GM21528 (cell line): Measurements from ENCODE around the gene AGER.
"Not testable (repeated sequence)": the region's sequence is repeated elsewhere in the genome, so short reads cannot be mapped to it uniquely, and the experiment has no call there.

Source experiments
- ATAC-seq: cut with Tn5 transposase; IDR thresholded peaks from one replicate; pipeline ENCODE4 v1.9.1; 2021; ENCODE audit warnings: mild to moderate bottlenecking, moderate library complexity; ENCODE audit not compliant: unreplicated experiment, low FRiP score

AGER gene

DNA sequence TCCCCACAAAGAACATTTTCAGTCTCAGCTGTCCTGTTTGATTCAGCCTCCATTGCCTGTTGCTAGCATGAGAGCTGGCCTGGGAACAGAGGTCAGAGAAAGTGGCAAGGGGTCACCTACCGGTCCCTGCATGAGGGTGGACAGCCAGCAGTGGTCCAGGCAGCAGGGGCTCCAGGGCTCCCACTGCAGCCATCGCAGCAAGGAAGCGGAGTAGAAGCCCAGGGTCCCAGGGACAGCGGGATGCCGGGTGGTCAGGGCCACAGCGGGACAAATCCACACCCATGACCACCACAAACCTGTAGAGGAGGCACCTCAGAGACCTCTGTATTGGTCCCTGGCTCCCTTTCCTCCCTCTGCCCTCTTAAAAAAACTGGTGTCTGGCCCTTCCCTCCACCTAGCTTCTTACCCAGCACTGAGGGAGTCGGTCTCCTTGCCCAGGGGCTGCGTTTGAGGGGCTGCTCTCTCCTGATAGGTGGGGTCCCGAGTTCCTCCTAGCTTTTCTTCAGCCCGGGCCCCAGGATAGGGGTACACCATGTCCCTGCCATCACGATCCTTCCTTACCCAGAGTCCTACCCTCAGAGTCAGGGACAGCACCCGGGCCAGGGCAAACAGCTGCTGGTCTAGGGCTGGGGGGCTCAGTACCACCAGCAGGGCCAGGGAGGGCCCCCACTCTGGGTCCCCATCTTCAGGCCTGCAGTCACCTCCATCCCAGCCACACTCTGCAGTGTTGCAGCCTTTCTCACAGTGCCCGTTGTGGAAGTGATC is 16.8 kb upstream of the AGER start:
- no peak for ATAC-seq

DNA sequence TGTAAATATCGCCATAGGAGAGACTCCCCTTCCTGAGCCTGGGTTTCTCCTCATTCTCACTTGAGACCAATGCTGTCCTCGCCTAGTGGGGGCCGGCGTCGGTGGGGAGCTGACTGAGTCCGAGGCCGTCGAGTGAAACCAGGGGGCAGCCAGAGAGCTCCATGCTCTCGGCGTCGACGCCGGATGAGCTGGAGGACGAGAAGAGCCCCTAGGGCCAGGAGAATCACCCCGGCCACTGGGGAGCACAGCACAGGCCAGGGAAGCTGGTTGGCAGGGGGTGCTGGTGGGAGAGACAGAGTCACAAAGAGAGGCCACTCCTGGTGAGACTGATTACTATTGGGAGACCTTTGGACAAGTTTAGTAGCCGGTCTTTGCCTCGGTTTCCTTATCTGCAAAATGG is 14.8 kb upstream of the AGER start:
- no peak for ATAC-seq

DNA sequence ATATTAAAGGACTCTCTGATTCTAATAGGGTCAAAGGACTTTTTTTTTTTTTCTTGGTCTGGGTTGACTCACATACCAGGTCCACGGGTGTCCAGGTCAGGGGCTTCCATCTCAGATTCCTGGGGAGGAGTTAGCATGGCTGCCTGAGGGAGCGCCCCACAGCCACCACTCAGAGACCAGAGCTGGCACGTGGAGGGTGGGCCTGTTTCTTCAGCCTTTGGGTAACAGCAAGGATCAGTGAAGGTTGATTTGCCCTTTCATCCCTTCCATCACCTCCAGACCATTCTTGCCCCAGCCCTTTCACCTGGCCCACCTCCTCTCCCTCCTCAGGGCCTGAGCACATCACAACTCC is 14.3 kb upstream of the AGER start:
- ATAC-seq: no peak

DNA sequence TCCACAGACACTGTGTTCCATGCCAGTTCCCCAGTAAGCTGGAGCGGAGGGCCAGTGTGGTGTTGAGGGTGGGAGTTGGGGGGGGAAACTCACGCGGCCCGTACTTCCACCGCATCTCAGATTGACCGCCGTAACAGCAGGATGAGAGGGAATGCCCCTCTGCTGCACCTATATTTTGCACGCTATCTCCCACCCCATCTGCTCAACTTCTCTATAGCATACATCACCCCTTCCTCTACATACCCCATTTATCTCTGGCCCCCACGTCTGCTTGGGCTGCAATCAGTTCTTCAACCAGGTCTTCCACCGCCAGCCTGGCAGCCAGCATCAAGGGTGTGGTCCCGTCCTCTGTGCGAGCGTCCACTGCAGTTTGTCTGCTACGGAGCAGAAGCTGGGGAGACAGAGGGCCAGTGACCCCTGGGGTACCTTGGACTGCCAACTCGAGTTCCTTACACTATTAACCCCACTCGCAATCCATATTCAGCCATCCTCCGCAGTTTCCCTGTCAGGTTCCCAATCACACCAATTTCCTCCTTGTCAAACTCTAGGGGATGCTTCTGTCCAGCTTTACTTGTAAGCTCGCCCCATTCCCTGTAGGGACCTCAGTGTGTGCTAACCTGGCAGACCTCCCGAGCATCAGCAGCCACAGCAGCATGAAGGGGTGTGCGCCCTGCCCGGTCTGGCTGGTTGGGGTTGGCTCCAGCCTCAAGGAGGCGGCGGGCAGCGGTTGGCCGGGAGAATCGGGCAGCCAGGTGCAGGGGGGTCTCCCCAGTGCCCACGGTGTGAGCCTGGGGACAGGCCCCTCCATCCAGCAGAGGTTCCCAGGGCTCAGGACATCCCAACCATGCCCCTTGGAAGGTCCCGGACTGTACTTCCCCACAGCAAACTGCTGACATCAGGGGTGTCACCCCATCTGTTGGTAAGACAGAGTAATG is 12.9 kb upstream of the AGER start:
- no peak for ATAC-seq

DNA sequence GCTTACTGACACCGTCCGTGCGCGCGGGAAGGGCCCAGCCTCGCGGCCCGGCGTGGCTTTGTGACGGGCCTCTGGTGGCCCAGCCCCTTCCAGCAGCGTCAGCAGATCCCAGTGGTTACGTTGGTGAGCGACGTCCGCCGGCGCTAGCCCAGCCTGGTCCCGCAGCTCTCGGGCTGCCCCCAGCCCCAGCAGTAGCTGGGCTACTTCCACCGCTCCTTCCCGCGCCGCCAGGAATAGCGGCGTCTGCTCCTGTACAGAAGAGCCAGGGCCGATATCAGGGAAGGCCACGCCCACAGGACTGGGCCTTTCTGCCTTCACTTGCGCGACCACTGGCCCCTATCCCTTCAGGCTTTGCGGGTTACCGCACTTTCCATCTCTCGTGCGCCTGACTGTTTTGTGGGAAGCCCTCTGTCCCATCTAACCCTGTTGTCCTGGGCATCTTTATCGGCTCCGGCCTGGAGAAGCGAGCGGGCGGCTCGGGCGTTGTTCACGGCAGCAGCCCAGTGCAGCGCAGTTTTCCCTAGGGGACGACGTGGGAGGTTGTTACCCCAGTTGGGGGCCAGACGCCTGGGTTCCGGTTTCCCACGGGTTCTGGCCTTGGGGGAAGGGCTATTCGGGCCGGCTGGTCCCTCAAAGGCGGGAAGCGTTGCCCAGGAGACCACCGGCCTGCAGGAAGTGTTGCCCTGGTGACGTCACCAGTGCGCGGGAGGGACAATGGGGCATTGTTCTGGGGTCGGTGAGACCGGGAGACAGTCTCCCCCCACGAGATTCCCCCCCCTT is 12.0 kb upstream of the AGER start:
- peak; percentile 77 for ATAC-seq

DNA sequence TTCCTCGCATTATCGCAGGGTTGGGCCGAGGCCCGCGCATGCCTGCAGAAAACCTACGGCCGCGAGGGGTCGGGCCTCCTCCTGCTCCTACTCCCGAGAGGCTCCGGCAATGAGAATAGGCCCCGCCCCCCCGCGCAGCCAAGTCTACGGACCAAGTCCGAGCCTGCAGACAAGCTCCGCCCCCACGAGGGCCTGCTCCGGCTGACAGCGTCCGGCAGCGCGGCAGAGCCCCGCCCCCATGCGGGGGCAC is 11.5 kb upstream of the AGER start:
- ATAC-seq: peak; percentile 72

DNA sequence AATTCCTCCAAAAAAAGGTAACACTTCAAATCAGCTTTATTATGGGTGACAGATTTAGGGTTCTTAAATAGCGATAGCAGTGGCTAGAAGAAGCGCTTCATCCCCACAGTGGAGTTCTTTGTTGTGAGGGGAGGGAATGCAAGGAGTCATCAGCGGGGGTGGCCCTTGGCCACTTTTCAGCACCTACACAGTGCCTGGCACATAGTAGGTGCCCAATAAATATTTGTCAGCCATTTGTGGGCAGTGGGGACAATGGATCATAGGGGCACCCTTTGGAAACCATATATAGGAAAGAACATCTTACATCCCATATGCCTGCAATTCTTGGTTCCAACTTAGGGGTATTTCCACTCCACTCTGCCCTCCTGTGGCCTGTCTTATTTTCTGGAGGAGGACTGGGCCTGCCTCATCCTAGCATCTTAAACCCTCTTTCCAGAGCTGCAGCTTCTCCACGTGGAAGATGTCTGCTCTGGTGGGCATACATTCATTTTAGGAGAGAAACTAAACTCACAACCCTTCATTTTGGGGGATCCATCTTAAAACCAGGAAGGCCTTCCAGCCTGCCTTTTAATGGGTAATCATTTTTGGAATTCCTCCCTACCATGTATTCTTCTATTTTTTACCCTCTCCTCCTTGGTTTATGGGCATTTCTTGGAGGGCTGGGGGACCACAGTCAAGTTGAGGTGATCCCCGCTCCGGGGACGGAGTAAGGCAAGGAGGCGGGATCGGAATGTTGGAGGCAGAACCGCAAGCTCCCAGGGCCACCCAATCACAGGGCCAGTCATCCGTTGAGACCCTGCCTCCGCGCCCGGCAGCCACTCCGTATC is 11.0 kb upstream of the AGER start:
- ATAC-seq: no peak

DNA sequence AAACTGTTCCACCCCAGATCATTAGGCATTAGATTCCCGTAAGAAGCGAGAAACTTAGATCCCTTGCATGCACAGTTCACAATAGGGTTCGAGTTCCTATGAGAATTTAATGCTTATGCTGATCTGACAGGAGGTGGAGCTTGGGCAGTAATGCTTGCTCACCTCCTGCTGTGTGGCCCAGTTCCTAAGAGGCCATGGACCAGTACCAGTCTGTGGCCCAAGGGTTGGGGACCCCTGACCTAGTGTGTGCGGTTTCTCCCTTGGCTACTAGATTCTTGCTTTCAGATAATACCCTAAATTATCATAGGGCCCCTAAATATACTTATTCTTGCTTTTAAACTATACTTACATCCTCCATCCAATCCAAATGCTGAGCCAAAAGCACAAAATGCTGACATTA is 10.3 kb upstream of the AGER start:
- no peak for ATAC-seq

DNA sequence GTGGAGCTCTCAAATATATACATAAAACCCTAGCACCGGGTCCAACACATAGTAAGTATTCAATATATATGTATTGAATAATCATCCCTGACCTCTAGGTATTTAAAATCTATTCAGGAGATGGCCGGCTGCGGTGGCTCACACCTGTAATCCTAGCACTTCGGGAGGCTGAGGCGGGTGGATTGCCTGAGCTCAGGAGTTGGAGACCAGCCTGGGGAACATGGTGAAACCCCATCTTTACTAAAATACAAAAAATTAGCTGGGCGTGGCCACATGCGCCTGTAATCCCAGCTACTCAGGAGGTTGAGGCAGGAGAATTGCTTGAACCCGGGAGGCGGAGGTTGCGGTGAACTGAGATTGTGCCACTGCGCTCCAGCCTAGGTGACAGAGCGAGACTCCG is 9.0 kb upstream of the AGER start:
- ATAC-seq: not testable (repeated sequence)

DNA sequence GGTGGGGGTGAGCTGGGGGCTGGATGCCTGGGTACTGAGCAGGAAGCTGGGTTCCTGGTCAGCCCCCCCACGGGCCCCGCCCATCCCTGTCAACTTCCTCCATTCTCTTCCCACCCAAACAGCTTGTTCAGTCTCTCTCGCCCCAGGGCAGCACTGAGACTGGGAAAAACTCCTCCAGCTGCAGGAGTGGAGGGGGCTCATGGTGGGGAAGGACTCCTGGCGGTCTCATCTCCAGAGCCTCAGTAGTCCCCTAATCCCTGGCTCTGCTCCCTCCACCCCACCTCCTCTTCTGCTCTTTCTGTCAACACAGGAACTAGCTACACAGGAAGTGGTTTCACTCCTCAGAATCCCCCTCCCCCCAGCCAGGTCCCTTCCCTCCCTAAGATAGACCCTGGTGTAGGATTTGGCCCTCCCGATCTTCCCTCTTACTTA is 8.6 kb upstream of the AGER start, which contains the start of gene GPSM3:
Gene GPSM3, minus strand, starts transcription at position 36 of the 432 bp plus-strand sequence. CDS start 130 bp downstream, outside the sequence.
- no peak for ATAC-seq

DNA sequence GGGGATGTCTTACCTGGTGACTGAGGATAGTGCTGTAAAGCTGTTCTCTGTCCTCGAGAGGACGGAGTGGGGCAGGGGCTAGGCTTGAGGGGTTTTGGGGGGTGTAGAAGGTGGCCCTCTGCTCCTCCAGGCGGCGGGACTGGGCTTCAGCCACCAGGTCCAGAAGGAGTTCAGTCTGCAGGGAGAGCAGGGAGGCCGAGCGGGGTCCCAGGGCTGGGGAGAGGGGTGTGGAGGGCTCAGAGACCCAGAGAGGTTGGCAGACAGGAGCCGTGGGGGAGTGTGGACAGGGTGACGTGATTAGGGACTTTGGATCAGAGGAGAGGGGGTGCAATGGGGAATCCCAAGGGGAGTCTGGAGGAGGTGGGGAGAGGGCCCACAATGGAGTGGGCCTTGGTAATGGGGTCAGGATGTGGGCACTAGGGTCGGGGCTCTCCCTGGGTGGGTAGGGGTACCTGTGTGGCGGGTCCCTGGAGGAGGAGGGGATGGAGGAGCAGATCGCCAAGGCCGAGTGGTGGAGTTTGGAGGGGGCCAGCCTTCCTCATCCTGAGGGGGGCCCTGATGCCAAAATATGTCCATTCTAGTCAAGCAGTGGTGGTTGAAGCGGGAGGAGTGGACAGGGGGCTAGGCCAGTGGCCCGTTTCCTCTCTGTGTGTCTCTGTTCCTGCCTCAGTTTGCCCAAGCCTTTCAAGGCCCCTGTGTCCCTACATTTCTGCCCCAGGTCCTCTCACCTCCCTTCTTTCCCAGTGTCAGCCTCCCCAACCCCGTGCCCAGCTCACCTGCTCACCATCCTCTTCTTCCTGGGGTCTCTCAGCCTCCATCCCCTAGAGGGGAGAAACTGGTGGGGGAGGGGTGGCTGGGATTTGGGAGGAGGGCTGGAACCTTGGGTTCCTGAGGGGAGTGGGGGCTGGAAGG is 7.9 kb upstream of the AGER start:
- no peak for ATAC-seq

DNA sequence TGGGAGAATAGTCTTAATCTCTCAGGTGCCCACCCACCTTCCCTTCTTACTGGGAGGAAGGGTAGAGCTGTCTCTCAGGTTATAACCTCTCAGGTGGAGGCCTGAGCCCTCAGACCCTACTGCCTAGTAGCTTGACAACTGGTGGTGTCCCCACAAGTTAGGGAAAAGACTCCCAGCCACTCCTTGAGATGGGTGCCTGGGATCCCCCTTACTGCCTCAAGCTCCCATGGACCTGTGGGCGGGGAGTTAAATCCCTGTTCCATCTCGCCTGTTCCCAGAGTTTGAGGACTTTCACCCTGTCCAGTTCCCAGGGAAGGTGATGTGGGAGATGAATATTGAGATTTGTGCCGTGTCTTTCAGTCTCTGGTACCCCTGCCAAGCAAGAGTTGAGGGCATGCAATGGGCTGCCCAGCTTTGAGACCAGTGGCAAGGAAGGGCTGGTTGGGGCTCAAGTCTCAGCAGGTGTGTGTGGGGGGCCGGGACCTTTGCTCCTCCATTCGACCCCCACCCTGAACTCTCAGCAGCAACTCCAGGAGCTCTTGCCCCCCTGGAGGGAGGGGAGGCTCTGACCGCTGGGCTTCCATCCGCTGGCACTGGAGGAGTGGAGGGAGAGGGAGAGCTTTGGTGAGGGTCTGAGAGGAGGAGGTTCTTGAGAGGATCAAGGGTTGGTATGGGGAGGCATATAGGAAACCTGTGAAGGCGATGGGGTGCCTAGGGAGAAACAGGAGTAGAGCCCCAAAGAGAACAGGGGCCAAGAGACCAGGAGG is 7.0 kb upstream of the AGER start:
- ATAC-seq: no peak

DNA sequence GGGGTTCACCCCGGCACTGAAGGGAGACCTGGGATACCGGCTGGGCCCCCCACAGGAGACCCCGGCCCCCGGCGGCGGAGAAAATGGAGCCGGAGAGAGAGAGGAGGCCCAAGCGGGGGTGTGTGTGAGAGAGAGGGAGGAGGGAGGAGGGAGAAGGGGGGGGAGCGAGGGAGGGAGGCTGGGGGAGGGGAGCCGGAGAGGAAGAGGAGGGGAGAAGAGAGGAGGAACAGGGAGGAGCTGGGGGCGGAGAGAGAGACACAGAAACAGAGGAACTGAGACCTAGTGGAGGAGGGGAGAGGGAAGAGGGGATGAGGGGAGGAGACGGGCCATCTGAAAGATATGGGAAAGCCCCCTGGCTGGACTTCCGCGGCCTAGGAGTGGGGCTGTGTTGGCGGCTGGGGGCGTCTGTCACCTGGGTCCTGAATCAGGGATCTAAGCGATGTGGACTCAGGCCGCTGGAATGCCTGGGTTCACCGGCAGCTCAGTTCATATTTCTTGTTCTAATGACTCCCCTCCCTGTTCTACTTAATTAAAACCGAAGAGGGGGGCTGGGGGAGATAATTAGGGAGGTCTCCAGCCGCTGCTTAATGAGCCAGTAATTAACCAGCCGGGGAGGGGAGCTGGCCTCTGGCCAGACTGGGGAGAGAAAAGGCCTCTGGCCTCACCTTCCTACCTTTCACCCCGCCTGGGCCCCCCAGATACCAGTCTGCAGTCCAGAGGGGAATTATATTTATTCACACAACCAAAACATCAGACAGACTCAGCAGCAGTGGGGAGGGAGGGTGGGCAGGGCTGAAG is 6.2 kb upstream of the AGER start, which contains the start of gene PBX2:
Gene PBX2, minus strand, starts transcription at position 149 of the 798 bp plus-strand sequence. CDS start 287 bp downstream, outside the sequence.
- ATAC-seq: peak; percentile 43

DNA sequence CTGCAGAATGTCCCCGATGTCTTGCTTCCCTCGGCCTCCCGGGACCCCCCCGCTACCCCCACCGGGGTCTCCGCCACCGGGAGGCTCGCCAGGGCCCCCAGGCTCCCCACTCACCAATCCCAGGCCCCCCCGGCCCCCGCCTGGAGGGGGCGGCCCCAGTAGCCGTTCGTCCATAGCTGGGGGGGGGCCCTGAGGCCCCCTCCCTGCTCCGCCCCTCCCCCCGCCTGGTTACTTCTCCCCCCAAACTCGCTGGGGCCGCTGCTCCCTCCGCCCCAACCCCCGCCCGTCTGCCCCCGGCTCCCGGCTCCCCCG is 5.6 kb upstream of the AGER start:
- no peak for ATAC-seq

DNA sequence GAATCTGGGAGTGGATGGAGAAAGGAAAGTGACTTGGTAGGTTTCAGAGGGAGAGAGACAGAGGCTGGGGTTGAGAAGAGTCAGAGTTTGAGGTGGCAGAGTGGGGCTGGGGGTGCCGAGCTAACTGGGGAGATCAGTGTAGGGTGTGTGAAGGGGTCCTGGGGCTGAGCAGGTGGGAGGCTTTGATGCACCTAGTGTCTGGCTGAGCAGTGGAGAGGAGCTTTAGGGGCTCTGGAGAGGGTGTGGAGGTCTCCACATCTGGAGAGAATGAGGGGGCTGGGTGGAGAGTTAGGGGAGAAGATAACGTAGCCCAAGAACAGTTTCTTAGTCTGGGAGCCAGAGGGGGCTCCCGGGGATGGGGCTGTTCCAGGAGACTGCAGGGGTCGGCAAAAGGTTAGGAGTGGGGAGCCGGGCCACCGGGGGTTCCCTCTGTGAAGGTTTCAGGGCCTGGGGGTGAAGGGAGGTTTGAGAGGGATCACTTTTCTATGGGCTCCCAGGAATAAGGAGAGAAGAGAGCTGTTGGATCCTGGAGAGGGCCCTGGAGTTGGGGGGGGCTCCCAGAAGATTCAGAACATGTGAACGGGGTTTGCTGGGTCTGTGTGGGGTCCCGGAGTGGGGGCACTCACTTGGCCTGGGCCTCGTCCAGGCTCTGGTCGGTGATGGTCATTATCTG is 5.2 kb upstream of the AGER start:
- no peak for ATAC-seq

DNA sequence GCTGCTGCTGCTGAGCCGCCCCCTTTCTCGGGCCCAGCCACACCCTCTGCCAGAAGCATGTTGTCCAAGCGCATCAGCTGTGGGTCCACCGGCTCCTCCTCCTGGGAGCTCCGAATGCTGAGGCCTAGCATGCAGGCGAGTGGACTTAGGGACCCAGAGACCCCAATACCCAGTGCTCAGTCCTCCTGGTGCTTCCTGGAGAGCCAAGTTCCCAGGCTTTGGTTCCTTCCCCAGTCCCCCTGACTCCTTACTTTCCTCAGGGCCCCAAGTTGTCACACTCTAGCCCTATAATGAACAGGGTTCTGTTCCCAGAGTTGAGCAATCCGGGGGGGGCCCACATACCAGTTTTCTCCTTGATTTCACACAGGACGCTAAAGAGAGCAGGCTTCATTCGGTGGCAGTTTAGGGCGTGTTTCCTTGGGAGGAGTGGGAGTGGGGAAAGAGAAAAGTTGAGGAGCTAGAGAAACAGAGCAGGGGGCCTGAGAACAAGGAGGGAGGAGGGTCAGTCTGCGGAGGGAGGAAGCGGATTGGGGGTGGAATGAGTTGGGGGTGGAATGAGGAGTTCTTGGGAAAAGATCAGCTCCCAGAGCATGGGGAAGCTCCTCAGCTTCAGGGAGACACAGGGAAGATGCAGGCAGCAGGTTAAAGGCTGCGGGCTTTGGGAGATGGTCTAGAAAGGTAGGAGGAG is 4.5 kb upstream of the AGER start:
- ATAC-seq: no peak
